Peyer's patch (tissue), 4 donors: ENCODE data around the gene TRRAP. TPM values are rescaled to one million over a fixed set of nuclear protein-coding genes. Genes with fewer than 3 reads are reported as not detected.
A peak's percentile ranks its signal among the peaks of the same experiment; 100 is the strongest.

Source experiments
- DNase-seq, 3 donors: peaks; one replicate each; pipeline ENCODE4 v3.0.0-alpha.2; 2017 to 2019
- H3K27ac ChIP-seq, 4 donors: fragments of 200-600 bp; sonication (generic); one replicate each; pipeline ENCODE4 v1.5.1; 2016 to 2019
- H3K27me3 ChIP-seq, 2 donors: fragments of 200-600 bp; sonication (generic); one replicate each; pipeline ENCODE4 v1.5.1; 2019
- H3K36me3 ChIP-seq, 3 donors: fragments of 200-600 bp; sonication (generic); one replicate each; pipeline ENCODE4 v1.5.1; 2016 to 2019
- H3K4me1 ChIP-seq, 4 donors: fragments of 200-600 bp; sonication (generic); one replicate each; pipeline ENCODE4 v1.5.1; 2016 to 2019
- H3K4me3 ChIP-seq, 4 donors: fragments of 200-600 bp; sonication (generic); 1 replicate in 3 of 4; 2 replicates in 1 of 4; pipeline ENCODE4 v1.5.1; 2016 to 2019; ENCODE audit warnings: mild to moderate bottlenecking in 1 of 4
- H3K9me3 ChIP-seq, 4 donors: fragments of 200-600 bp; sonication (generic); one replicate each; pipeline ENCODE4 v1.5.1; 2016 to 2019; ENCODE audit warnings: mild to moderate bottlenecking in 1 of 4
- CTCF ChIP-seq, 6 experiments: fragments of 450-650 bp in 4 of 6; fragments of 200-600 bp in 2 of 6; sonication (generic) in 1 of 6; IDR thresholded peaks; one replicate each; pipeline ENCODE4 v1.5.1; 2017 to 2019; ENCODE audit warnings: antibody characterized with exemption in 6 of 6, mild to moderate bottlenecking in 3 of 6, moderate library complexity in 1 of 6
- POLR2A ChIP-seq, 2 donors: fragments of 450-650 bp; IDR thresholded peaks; one replicate each; pipeline ENCODE4 v1.5.1; 2017; ENCODE audit warnings: antibody characterized with exemption in 2 of 2, mild to moderate bottlenecking in 2 of 2, moderate library complexity in 2 of 2
- total RNA-seq, 4 donors: library from RNA; depleted of rRNA; stranded (reverse); fragments of >200 nt; gene quantifications; one replicate each; pipeline ENCODE4 v1.1.0, GENCODE V29; 2016

The TRRAP gene
- total RNA-seq, 4 donors from 2014 or later: 39.2 to 62.3 (median 57.8) TPM

GRCh38 chr7:99003419-99003818 is 125.1 kb downstream of the TRRAP start:
- H3K4me3 ChIP-seq: no peak overlapping the region
- H3K36me3 ChIP-seq: peaks cover 0 to 90% (median 0%) of the 10 kb centered on the region in 3 donors
- H3K4me1 ChIP-seq: peaks cover 0 to 5% (median 0%) of the 10 kb centered on the region in 4 donors
- H3K27me3 ChIP-seq: no peaks in the 10 kb centered on the region
- TF ChIP-seq POLR2A (IDR thresholded peaks at IDR 0.05) (no peak), CTCF (IDR thresholded peaks at IDR 0.05) (no peak)
- no peak for DNase-seq
- no peak overlapping the region for H3K27ac ChIP-seq
- H3K9me3 ChIP-seq: no peaks in the 10 kb centered on the region

GRCh38 chr7:99004216-99004615 is 125.9 kb downstream of the TRRAP start:
- TF ChIP-seq POLR2A (IDR thresholded peaks at IDR 0.05): no peak
- no peak for TF ChIP-seq CTCF (IDR thresholded peaks at IDR 0.05)
- DNase-seq: no peak
- H3K27me3 ChIP-seq: no peaks in the 10 kb centered on the region
- no peaks in the 10 kb centered on the region for H3K4me1 ChIP-seq
- no peaks in the 10 kb centered on the region for H3K9me3 ChIP-seq
- H3K27ac ChIP-seq: no peak overlapping the region
- H3K4me3 ChIP-seq: no peak overlapping the region
- H3K36me3 ChIP-seq: peaks cover 0 to 90% (median 0%) of the 10 kb centered on the region in 3 donors

- H3K4me1 ChIP-seq: no peaks in the 10 kb centered on the region
- no peak overlapping the region for H3K4me3 ChIP-seq
- no peaks in the 10 kb centered on the region for H3K27me3 ChIP-seq
- DNase-seq: no peak
- H3K9me3 ChIP-seq: no peaks in the 10 kb centered on the region
- TF ChIP-seq CTCF (IDR thresholded peaks at IDR 0.05) (no peak), POLR2A (IDR thresholded peaks at IDR 0.05) (no peak)
- H3K27ac ChIP-seq: no peak overlapping the region
- H3K36me3 ChIP-seq: peaks cover 0 to 87% (median 0%) of the 10 kb centered on the region in 3 donors
Observed at GRCh38 chr7:99004781-99005500, 126.6 kb downstream of the TRRAP start.

GRCh38 chr7:99005776-99006175 is 127.4 kb downstream of the TRRAP start:
- peak in 1 of 3 donors; percentile 37 for DNase-seq
- Histone ChIP-seq H3K27me3 (no peaks in the 10 kb centered on the region), H3K4me3 (no peak overlapping the region), H3K9me3 (no peaks in the 10 kb centered on the region), H3K36me3 (peaks cover 0 to 87% (median 0%) of the 10 kb centered on the region in 3 donors), H3K27ac (no peak overlapping the region), H3K4me1 (no peaks in the 10 kb centered on the region)
- TF ChIP-seq POLR2A (IDR thresholded peaks at IDR 0.05) (no peak), CTCF (IDR thresholded peaks at IDR 0.05) (no peak)

- Histone ChIP-seq H3K9me3 (no peaks in the 10 kb centered on the region), H3K27me3 (no peaks in the 10 kb centered on the region), H3K27ac (no peak overlapping the region), H3K36me3 (peaks cover 0 to 87% (median 0%) of the 10 kb centered on the region in 3 donors), H3K4me1 (no peaks in the 10 kb centered on the region), H3K4me3 (no peak overlapping the region)
- no peak for TF ChIP-seq CTCF (IDR thresholded peaks at IDR 0.05)
- no peak for TF ChIP-seq POLR2A (IDR thresholded peaks at IDR 0.05)
- DNase-seq: no peak
Observed at GRCh38 chr7:99006739-99007424, 128.6 kb downstream of the TRRAP start.
